Upper lobe of right lung (tissue), 1 donor: Measurements from ENCODE around the gene HYCC2. TPM values are rescaled to one million over a fixed set of nuclear protein-coding genes. Genes with fewer than 3 reads are reported as not detected.

Experiments used
- ATAC-seq: fragments of 200-7000 bp; cut with Tn5 transposase; one replicate; pipeline ENCODE4 v1.9.1; 2020; ENCODE audit warnings: mild to moderate bottlenecking, moderate library complexity
- DNase-seq: peaks from one replicate; pipeline ENCODE4 v3.0.0-alpha.2; 2020
- H3K27ac ChIP-seq: fragments of 200-600 bp; one replicate; pipeline ENCODE4 v1.8.0; 2022
- H3K27me3 ChIP-seq: fragments of 200-600 bp; one replicate; pipeline ENCODE4 v1.8.0; 2022; ENCODE audit warnings: mild to moderate bottlenecking
- H3K36me3 ChIP-seq: fragments of 200-600 bp; one replicate; pipeline ENCODE4 v1.8.0; 2022
- H3K4me1 ChIP-seq: fragments of 200-600 bp; one replicate; pipeline ENCODE4 v1.8.0; 2022
- H3K4me3 ChIP-seq: fragments of 200-600 bp; one replicate; pipeline ENCODE4 v1.8.0; 2022; ENCODE audit warnings: mild to moderate bottlenecking
- H3K9me3 ChIP-seq: fragments of 200-600 bp; one replicate; pipeline ENCODE4 v1.8.0; 2022
- CTCF ChIP-seq: fragments of 200-600 bp; IDR thresholded peaks from one replicate; pipeline ENCODE4 v1.8.0; 2022; ENCODE audit warnings: antibody characterized with exemption
- intact Hi-C: fragments of 100-400 bp; cut with DNase I; formaldehyde crosslinking; loops from one replicate; pipeline ENCODE4 v1.11.0; 2022
- total RNA-seq: library from RNA; stranded (reverse); fragmentation: NEBNext Ultra II Directional; extraction: Animal tissue kit (Norgen Biotek cat#: 25700); gene quantifications from one replicate; pipeline ENCODE4 v1.2.1, GENCODE V29; 2021
- donor health status: DM: no; HTN: yes; CAD: no; lungs with severe emphysema.

The HYCC2 gene
- total RNA-seq, 1 donor from 2014 or later: 32.9 TPM

DNA sequence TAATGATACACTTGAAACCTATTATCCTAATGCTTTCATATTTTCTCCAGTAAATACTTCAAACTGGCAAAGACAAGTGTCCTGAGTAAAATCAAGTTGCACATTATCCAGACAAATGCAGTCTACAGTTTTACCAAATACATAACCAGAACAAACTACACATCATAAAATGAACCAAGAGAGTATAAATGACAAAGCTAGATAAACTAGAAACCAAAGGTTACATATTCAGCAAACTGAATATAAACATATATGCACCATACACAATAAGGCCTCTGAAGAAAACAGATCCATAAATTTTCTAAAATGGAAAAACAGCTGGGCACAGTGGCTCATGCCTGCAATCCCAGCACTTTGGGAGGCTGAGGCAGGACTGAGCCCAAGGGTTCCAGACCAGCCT is 47.0 kb downstream of the HYCC2 start:
- DNase-seq (no peak), ATAC-seq (no peak)
- H3K36me3 ChIP-seq: peaks cover 34% of the 10 kb centered on the region
- intact Hi-C loops: no loop called here
- H3K27me3 ChIP-seq: no peaks in the 10 kb centered on the region
- no peak for TF ChIP-seq CTCF
- no peak overlapping the region for H3K4me3 ChIP-seq
- H3K4me1 ChIP-seq: no peaks in the 10 kb centered on the region
- no peaks in the 10 kb centered on the region for H3K9me3 ChIP-seq
- no peak overlapping the region for H3K27ac ChIP-seq

DNA sequence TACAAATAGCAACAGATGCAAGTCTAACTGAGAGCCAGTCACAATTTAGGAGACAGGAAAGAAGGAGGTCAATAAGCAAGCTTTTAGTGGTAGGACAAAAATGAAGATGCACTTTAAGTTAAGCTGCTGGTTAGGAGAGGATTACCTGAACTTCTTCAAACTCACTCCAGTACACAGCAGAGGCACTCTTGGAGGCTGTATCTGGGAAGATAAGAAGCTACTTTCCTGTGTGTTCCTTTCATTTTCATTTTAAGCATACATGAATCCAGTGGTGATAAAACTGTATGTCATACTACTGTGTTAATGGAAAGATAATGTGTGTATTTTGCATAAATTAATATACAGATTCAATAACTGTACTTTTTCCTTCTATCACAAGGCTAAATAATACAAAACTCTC is 49.6 kb downstream of the HYCC2 start:
- Histone ChIP-seq H3K27me3 (no peaks in the 10 kb centered on the region), H3K4me1 (no peaks in the 10 kb centered on the region), H3K4me3 (no peak overlapping the region), H3K9me3 (no peaks in the 10 kb centered on the region), H3K36me3 (peaks cover 44% of the 10 kb centered on the region), H3K27ac (no peak overlapping the region)
- intact Hi-C loops: no loop called here
- TF ChIP-seq CTCF: no peak
- ATAC-seq (no peak), DNase-seq (no peak)

Other genes with a start within 250 kb of the HYCC2 start
- gene CLK1, start 207.0 kb downstream of the HYCC2 start, total RNA-seq: 108 TPM
- 31.2 TPM for gene PPIL3, start 182.6 kb downstream of the HYCC2 start, total RNA-seq
- 13.8 TPM for gene NIF3L1, start 182.3 kb downstream of the HYCC2 start, total RNA-seq
- 27.4 TPM for gene ORC2, start 108.0 kb downstream of the HYCC2 start, total RNA-seq
- gene NDUFB3, start 330 bp upstream of the HYCC2 start, total RNA-seq: 68.2 TPM
- 316 TPM for gene CFLAR, start 44.5 kb upstream of the HYCC2 start, total RNA-seq
- gene CASP10, start 111.5 kb upstream of the HYCC2 start, total RNA-seq: 31.6 TPM
- gene CASP8, start 188.9 kb upstream of the HYCC2 start, total RNA-seq: 39.5 TPM